ENCODE results near the gene ITPKA.

Gene ITPKA

GRCh38 chr15:41499109-41499851 is 5.6 kb downstream of the ITPKA start:
- H3K23ac ChIP-seq (ENCODE audit: low read length): no peak overlapping the region
- H4K12ac ChIP-seq (ENCODE audit: low read depth, low read length): no peak overlapping the region
- H2AFZ ChIP-seq (ENCODE audit: insufficient read depth, low read length, poor library complexity): no peak overlapping the region
- no peak overlapping the region for H3K9ac ChIP-seq (ENCODE audit: low read length)
- H4K8ac ChIP-seq (ENCODE audit: low read depth, low read length): no peak overlapping the region
- no peak overlapping the region for H2BK5ac ChIP-seq (ENCODE audit: low read depth, low read length, poor library complexity)
- peaks cover 10% of the 10 kb centered on the region for H3K9me3 ChIP-seq (ENCODE audit: insufficient read depth, low read depth, low read length)
- no peak overlapping the region for H4K91ac ChIP-seq (ENCODE audit: low read depth, low read length)
- H3K27me3 ChIP-seq (ENCODE audit: insufficient read depth, low read length): peaks cover 76% of the 10 kb centered on the region
- no peak overlapping the region for H3K4me2 ChIP-seq (ENCODE audit: low read length)
- no peak overlapping the region for H2AK5ac ChIP-seq (ENCODE audit: low read length)
- H3K27ac ChIP-seq (ENCODE audit: low read depth, low read length): no peak overlapping the region
- DNase-seq: no peak
- H3K4ac ChIP-seq (ENCODE audit: low read depth, low read length): no peak overlapping the region
- peaks cover 5 to 24% of the 10 kb centered on the region in 2 experiments for H3K4me1 ChIP-seq (ENCODE audit: control insufficient read depth in 1 of 2, insufficient read depth in 2 of 2, low read length in 2 of 2)
- H2BK12ac ChIP-seq (ENCODE audit: low read length): no peak overlapping the region
- no CpG with 5 or more reads among the region's 6 CpGs for WGBS (ENCODE audit: extremely low coverage, insufficient coverage, insufficient read length)
- H3K14ac ChIP-seq (ENCODE audit: low read length): no peak overlapping the region
- H3K79me2 ChIP-seq (ENCODE audit: control insufficient read depth, insufficient read depth, low read length, poor library complexity): no peaks in the 10 kb centered on the region
- H3K18ac ChIP-seq (ENCODE audit: low read length): no peak overlapping the region
- no peak overlapping the region for H2BK120ac ChIP-seq (ENCODE audit: insufficient read depth, low read length, poor library complexity)
- H3K4me3 ChIP-seq (ENCODE audit: low read depth, low read length): no peak overlapping the region
- H3K36me3 ChIP-seq (ENCODE audit: control insufficient read depth in 1 of 2, insufficient read depth in 2 of 2, low read length in 2 of 2): no peaks in the 10 kb centered on the region
- H3K79me1 ChIP-seq (ENCODE audit: low read length): no peaks in the 10 kb centered on the region

- no peak overlapping the region for H3K4ac ChIP-seq (ENCODE audit: low read depth, low read length)
Measured at GRCh38 chr15:41501191-41501917, 7.7 kb downstream of the ITPKA start.

GRCh38 chr15:41501931-41502794 is 8.5 kb downstream of the ITPKA start:
- Histone ChIP-seq H2AK5ac (ENCODE audit: low read length) (no peak overlapping the region), H4K12ac (ENCODE audit: low read depth, low read length) (no peak overlapping the region), H3K9me3 (ENCODE audit: insufficient read depth, low read depth, low read length) (peaks cover 10% of the 10 kb centered on the region), H3K27ac (ENCODE audit: low read depth, low read length) (no peak overlapping the region), H3K4me1 (ENCODE audit: control insufficient read depth in 1 of 2, insufficient read depth in 2 of 2, low read length in 2 of 2) (peaks cover 0 to 5% of the 10 kb centered on the region in 2 experiments), H3K23ac (ENCODE audit: low read length) (no peak overlapping the region), H3K4ac (ENCODE audit: low read depth, low read length) (no peak overlapping the region), H3K36me3 (ENCODE audit: control insufficient read depth in 1 of 2, insufficient read depth in 2 of 2, low read length in 2 of 2) (no peaks in the 10 kb centered on the region), H3K79me1 (ENCODE audit: low read length) (no peaks in the 10 kb centered on the region), H2BK120ac (ENCODE audit: insufficient read depth, low read length, poor library complexity) (no peak overlapping the region), H3K79me2 (ENCODE audit: control insufficient read depth, insufficient read depth, low read length, poor library complexity) (no peaks in the 10 kb centered on the region), H3K4me2 (ENCODE audit: low read length) (peak overlapping the region; percentile 33), H4K91ac (ENCODE audit: low read depth, low read length) (no peak overlapping the region), H2BK12ac (ENCODE audit: low read length) (no peak overlapping the region), H3K18ac (ENCODE audit: low read length) (no peak overlapping the region), H3K4me3 (ENCODE audit: low read depth, low read length) (no peak overlapping the region), H3K27me3 (ENCODE audit: insufficient read depth, low read length) (peaks cover 54% of the 10 kb centered on the region), H4K8ac (ENCODE audit: low read depth, low read length) (no peak overlapping the region), H3K9ac (ENCODE audit: low read length) (no peak overlapping the region), H3K14ac (ENCODE audit: low read length) (no peak overlapping the region), H2AFZ (ENCODE audit: insufficient read depth, low read length, poor library complexity) (no peak overlapping the region), H2BK5ac (ENCODE audit: low read depth, low read length, poor library complexity) (no peak overlapping the region)
- no peak for DNase-seq
- WGBS (ENCODE audit: extremely low coverage, insufficient coverage, insufficient read length): no CpG with 5 or more reads among the region's 64 CpGs

More at GRCh38 chr15:41501191-41501917, 7.7 kb downstream of the ITPKA start:
- peak overlapping the region; percentile 25 for H3K4me3 ChIP-seq (ENCODE audit: low read depth, low read length)
- H2AK5ac ChIP-seq (ENCODE audit: low read length): no peak overlapping the region
- no peaks in the 10 kb centered on the region for H3K79me2 ChIP-seq (ENCODE audit: control insufficient read depth, insufficient read depth, low read length, poor library complexity)
- peaks cover 10% of the 10 kb centered on the region for H3K9me3 ChIP-seq (ENCODE audit: insufficient read depth, low read depth, low read length)
- no peak overlapping the region for H3K9ac ChIP-seq (ENCODE audit: low read length)
- H3K18ac ChIP-seq (ENCODE audit: low read length): no peak overlapping the region
- no peak overlapping the region for H2AFZ ChIP-seq (ENCODE audit: insufficient read depth, low read length, poor library complexity)
- no peak overlapping the region for H3K23ac ChIP-seq (ENCODE audit: low read length)
- H3K14ac ChIP-seq (ENCODE audit: low read length): no peak overlapping the region
- H3K27me3 ChIP-seq (ENCODE audit: insufficient read depth, low read length): peaks cover 62% of the 10 kb centered on the region
- no peak overlapping the region for H3K27ac ChIP-seq (ENCODE audit: low read depth, low read length)
- WGBS (ENCODE audit: extremely low coverage, insufficient coverage, insufficient read length): no CpG with 5 or more reads among the region's 56 CpGs
- H2BK12ac ChIP-seq (ENCODE audit: low read length): no peak overlapping the region
- H4K8ac ChIP-seq (ENCODE audit: low read depth, low read length): no peak overlapping the region
- H3K79me1 ChIP-seq (ENCODE audit: low read length): no peaks in the 10 kb centered on the region
- H2BK120ac ChIP-seq (ENCODE audit: insufficient read depth, low read length, poor library complexity): no peak overlapping the region
- H4K91ac ChIP-seq (ENCODE audit: low read depth, low read length): no peak overlapping the region
- H3K4me2 ChIP-seq (ENCODE audit: low read length): peak overlapping the region; percentile 49
- H2BK5ac ChIP-seq (ENCODE audit: low read depth, low read length, poor library complexity): no peak overlapping the region
- H3K4me1 ChIP-seq (ENCODE audit: control insufficient read depth in 1 of 2, insufficient read depth in 2 of 2, low read length in 2 of 2): peaks cover 0 to 5% of the 10 kb centered on the region in 2 experiments
- no peak overlapping the region for H4K12ac ChIP-seq (ENCODE audit: low read depth, low read length)
- no peaks in the 10 kb centered on the region for H3K36me3 ChIP-seq (ENCODE audit: control insufficient read depth in 1 of 2, insufficient read depth in 2 of 2, low read length in 2 of 2)
- peak in 1 of 2 donors; percentile 10 for DNase-seq

Data from trophoblast cell (in vitro differentiated cells and primary cell).